LNCaP clone FGC (cell line): ENCODE data around the gene PRRC2C.

Source experiments
- DNase-seq: peaks from one replicate; pipeline ENCODE4 v3.0.0-alpha.2; 2011; ENCODE audit warnings: low read depth
- H3K4me3 ChIP-seq: 2 replicates; pipeline ENCODE4 v1.5.1; 2011; ENCODE audit warnings: mild to moderate bottlenecking, low read depth, low read length, control low read depth
- CTCF ChIP-seq: IDR thresholded peaks from 2 replicates; pipeline ENCODE4 v1.5.1; 2012; ENCODE audit warnings: mild to moderate bottlenecking; ENCODE audit not compliant: control insufficient read depth, insufficient read depth; ENCODE audit errors: extremely low read depth

The PRRC2C gene

GRCh38 chr1:171627020-171627419, 141.7 kb downstream of the PRRC2C start:
- no peak overlapping the region for H3K4me3 ChIP-seq
- TF ChIP-seq CTCF = no peak
- DNase-seq = no peak

- no peak for DNase-seq
- H3K4me3 ChIP-seq = no peak overlapping the region
- no peak for TF ChIP-seq CTCF
Measured at GRCh38 chr1:171628225-171628624, 142.9 kb downstream of the PRRC2C start.

GRCh38 chr1:171635661-171636060, 150.3 kb downstream of the PRRC2C start:
- no peak overlapping the region for H3K4me3 ChIP-seq
- TF ChIP-seq CTCF = no peak
- no peak for DNase-seq

- no peak for TF ChIP-seq CTCF
- H3K4me3 ChIP-seq = no peak overlapping the region
- DNase-seq = no peak
Measured at GRCh38 chr1:171636141-171636540, 150.8 kb downstream of the PRRC2C start.

- H3K4me3 ChIP-seq = no peak overlapping the region
- no peak for TF ChIP-seq CTCF
- DNase-seq = no peak
Measured at GRCh38 chr1:171637928-171638576, 152.7 kb downstream of the PRRC2C start.

- no peak for TF ChIP-seq CTCF
- H3K4me3 ChIP-seq = no peak overlapping the region
- no peak for DNase-seq
Measured at GRCh38 chr1:171640225-171640624, 154.9 kb downstream of the PRRC2C start.
